LNCAP (cell line): ENCODE data around the gene AHRR.
A peak's percentile ranks its signal among the peaks of the same experiment; 100 is the strongest.

ENCODE experiments used
- CTCF ChIP-seq: fragments of 450-650 bp; IDR thresholded peaks from 2 replicates; pipeline ENCODE4 v1.5.1; 2017; ENCODE audit warnings: mild to moderate bottlenecking

AHRR gene

GRCh38 chr5:306011-306805, 15.3 kb upstream of the AHRR start:
- TF ChIP-seq CTCF, result no peak

- TF ChIP-seq CTCF, result no peak
These were observed 14.2 kb upstream of the AHRR start for GRCh38 chr5:307306-307705.

- TF ChIP-seq CTCF, result no peak
These were observed 13.5 kb upstream of the AHRR start for GRCh38 chr5:307794-308579.

- 0 out of 2 replicates have a peak, but pooled peaks have one; percentile 10 for TF ChIP-seq CTCF
These were observed 12.7 kb upstream of the AHRR start for GRCh38 chr5:308672-309271.

GRCh38 chr5:310516-310915, 11.0 kb upstream of the AHRR start:
- TF ChIP-seq CTCF, result no peak

- no peak for TF ChIP-seq CTCF
These were observed 10.5 kb upstream of the AHRR start for GRCh38 chr5:310941-311434.

- TF ChIP-seq CTCF, result no peak
These were observed 9.6 kb upstream of the AHRR start for GRCh38 chr5:311963-312362.
